ENCODE results near the gene SPRY4.

Gene SPRY4

GRCh38 chr5:142313682-142314081 is 11.1 kb downstream of the SPRY4 start:
- Histone ChIP-seq H3K79me2 (ENCODE audit: control insufficient read depth, low read length) (no peaks in the 10 kb centered on the region), H3K4me2 (ENCODE audit: low read length) (no peak overlapping the region), H3K27ac (ENCODE audit: low read depth, low read length) (no peak overlapping the region), H3F3A (ENCODE audit: control insufficient read depth, insufficient read depth) (no peaks in the 10 kb centered on the region), H3K4me1 (ENCODE audit: control insufficient read depth, low read length) (peaks cover 11% of the 10 kb centered on the region), H3K9me3 (ENCODE audit: control insufficient read depth, insufficient read depth, low read length) (no peaks in the 10 kb centered on the region), H4K20me1 (ENCODE audit: control insufficient read depth, insufficient read depth, low read depth, low read length) (no peaks in the 10 kb centered on the region), H3K4me3 (ENCODE audit: low read length) (no peak overlapping the region), H3K9me2 (replicated peaks; ENCODE audit: control insufficient read depth, low read length) (no peaks in the 10 kb centered on the region), H3K36me3 (ENCODE audit: control insufficient read depth, low read length) (no peaks in the 10 kb centered on the region), H3K27me3 (ENCODE audit: control insufficient read depth, low read length) (peaks cover 17% of the 10 kb centered on the region)
- TF ChIP-seq CTCF (IDR thresholded peaks at IDR 0.05; ENCODE audit: low read depth, low read length, poor library complexity, severe bottlenecking) (no peak), EZH2phosphoT487 (IDR thresholded peaks at IDR 0.05; ENCODE audit: borderline replicate concordance, low read length) (no peak)

- Histone ChIP-seq H3K9me3 (ENCODE audit: control insufficient read depth, insufficient read depth, low read length) (no peaks in the 10 kb centered on the region), H3K27ac (ENCODE audit: low read depth, low read length) (no peak overlapping the region), H3K4me3 (ENCODE audit: low read length) (no peak overlapping the region), H3K9me2 (replicated peaks; ENCODE audit: control insufficient read depth, low read length) (no peaks in the 10 kb centered on the region), H3K27me3 (ENCODE audit: control insufficient read depth, low read length) (peaks cover 17% of the 10 kb centered on the region), H3K4me1 (ENCODE audit: control insufficient read depth, low read length) (peaks cover 11% of the 10 kb centered on the region), H3F3A (ENCODE audit: control insufficient read depth, insufficient read depth) (no peaks in the 10 kb centered on the region), H3K36me3 (ENCODE audit: control insufficient read depth, low read length) (no peaks in the 10 kb centered on the region), H3K4me2 (ENCODE audit: low read length) (no peak overlapping the region), H3K79me2 (ENCODE audit: control insufficient read depth, low read length) (no peaks in the 10 kb centered on the region), H4K20me1 (ENCODE audit: control insufficient read depth, insufficient read depth, low read depth, low read length) (no peaks in the 10 kb centered on the region)
- TF ChIP-seq EZH2phosphoT487 (IDR thresholded peaks at IDR 0.05; ENCODE audit: borderline replicate concordance, low read length) (no peak), CTCF (IDR thresholded peaks at IDR 0.05; ENCODE audit: low read depth, low read length, poor library complexity, severe bottlenecking) (no peak)
These were observed 11.5 kb downstream of the SPRY4 start for GRCh38 chr5:142313275-142313674.

- Histone ChIP-seq H4K20me1 (ENCODE audit: control insufficient read depth, insufficient read depth, low read depth, low read length) (no peaks in the 10 kb centered on the region), H3F3A (ENCODE audit: control insufficient read depth, insufficient read depth) (no peaks in the 10 kb centered on the region), H3K4me1 (ENCODE audit: control insufficient read depth, low read length) (peaks cover 11% of the 10 kb centered on the region), H3K27ac (ENCODE audit: low read depth, low read length) (no peak overlapping the region), H3K9me3 (ENCODE audit: control insufficient read depth, insufficient read depth, low read length) (no peaks in the 10 kb centered on the region), H3K27me3 (ENCODE audit: control insufficient read depth, low read length) (peaks cover 17% of the 10 kb centered on the region), H3K4me2 (ENCODE audit: low read length) (no peak overlapping the region), H3K9me2 (replicated peaks; ENCODE audit: control insufficient read depth, low read length) (no peaks in the 10 kb centered on the region), H3K4me3 (ENCODE audit: low read length) (no peak overlapping the region), H3K36me3 (ENCODE audit: control insufficient read depth, low read length) (no peaks in the 10 kb centered on the region), H3K79me2 (ENCODE audit: control insufficient read depth, low read length) (no peaks in the 10 kb centered on the region)
- TF ChIP-seq CTCF (IDR thresholded peaks at IDR 0.05; ENCODE audit: low read depth, low read length, poor library complexity, severe bottlenecking) (no peak), EZH2phosphoT487 (IDR thresholded peaks at IDR 0.05; ENCODE audit: borderline replicate concordance, low read length) (no peak)
These were observed 12.4 kb downstream of the SPRY4 start for GRCh38 chr5:142312399-142312798.

- H3K4me3 ChIP-seq (ENCODE audit: low read length) = no peak overlapping the region
- H3K9me2 ChIP-seq (replicated peaks; ENCODE audit: control insufficient read depth, low read length) = no peaks in the 10 kb centered on the region
- no peaks in the 10 kb centered on the region for H3K79me2 ChIP-seq (ENCODE audit: control insufficient read depth, low read length)
- peaks cover 11% of the 10 kb centered on the region for H3K4me1 ChIP-seq (ENCODE audit: control insufficient read depth, low read length)
- H3F3A ChIP-seq (ENCODE audit: control insufficient read depth, insufficient read depth) = no peaks in the 10 kb centered on the region
- no peaks in the 10 kb centered on the region for H3K36me3 ChIP-seq (ENCODE audit: control insufficient read depth, low read length)
- no peak overlapping the region for H3K4me2 ChIP-seq (ENCODE audit: low read length)
- no peak for TF ChIP-seq CTCF (IDR thresholded peaks at IDR 0.05; ENCODE audit: low read depth, low read length, poor library complexity, severe bottlenecking)
- no peak for TF ChIP-seq EZH2phosphoT487 (IDR thresholded peaks at IDR 0.05; ENCODE audit: borderline replicate concordance, low read length)
- H3K9me3 ChIP-seq (ENCODE audit: control insufficient read depth, insufficient read depth, low read length) = no peaks in the 10 kb centered on the region
- H3K27ac ChIP-seq (ENCODE audit: low read depth, low read length) = no peak overlapping the region
- no peaks in the 10 kb centered on the region for H4K20me1 ChIP-seq (ENCODE audit: control insufficient read depth, insufficient read depth, low read depth, low read length)
- peaks cover 11% of the 10 kb centered on the region for H3K27me3 ChIP-seq (ENCODE audit: control insufficient read depth, low read length)
These were observed 13.1 kb downstream of the SPRY4 start for GRCh38 chr5:142311725-142312124.
